ENCODE results near the gene YPEL2. TPM values are rescaled to one million over a fixed set of nuclear protein-coding genes. Genes with fewer than 3 reads are reported as not detected.
A peak's percentile ranks its signal among the peaks of the same experiment; 100 is the strongest.

YPEL2 gene
- polyA plus RNA-seq, 3 donors = 21.5 to 63.1 (median 25.1) TPM

- no peaks in the 10 kb centered on the region for H3K79me2 ChIP-seq (ENCODE audit: insufficient read depth, low read length)
- peak overlapping the region in 1 of 3 experiments; percentile 44 for H3K4me3 ChIP-seq (replicated peaks in 1 of 3; ENCODE audit: low read depth in 2 of 3, low read length in 3 of 3)
- H3K27ac ChIP-seq (ENCODE audit: low read depth in 1 of 2, low read length in 2 of 2) = no peak overlapping the region
- H3K4me1 ChIP-seq (ENCODE audit: control insufficient read depth in 1 of 2, insufficient read depth in 2 of 2, low read length in 2 of 2) = peaks cover 41 to 47% of the 10 kb centered on the region in 2 donors
- peaks cover 0 to 2% (median 0%) of the 10 kb centered on the region in 7 donors for H3K9me3 Mint-ChIP-seq
- H2AFZ ChIP-seq (ENCODE audit: insufficient read depth, low read depth, low read length, poor library complexity, severe bottlenecking) = peak overlapping the region; percentile 65
- intact Hi-C loops (cut with micrococcal nuclease) = loop anchor here (5.0 kb wide), 3 partner anchors 109 to 219 kb away; partner anchors contain the start of genes YPEL2 (in 2 of the 2) and GDPD1 (in 1 of the 2)
- H3K36me3 ChIP-seq (replicated peaks in 1 of 2; ENCODE audit: control insufficient read depth in 1 of 2, insufficient read depth in 2 of 2, low read length in 2 of 2) = no peaks in the 10 kb centered on the region
- H3K27ac Mint-ChIP-seq = peak overlapping the region in 2 of 7 donors; percentile 58 to 61
- peaks cover 0 to 5% (median 1%) of the 10 kb centered on the region in 3 donors for H3K27me3 Mint-ChIP-seq (ENCODE audit: low read depth in 3 of 3)
- H3K4me1 Mint-ChIP-seq = peaks cover 53% of the 10 kb centered on the region
- no peaks in the 10 kb centered on the region for H3K27me3 ChIP-seq (ENCODE audit: control insufficient read depth in 2 of 2, insufficient read depth in 2 of 2, low read length in 2 of 2)
- peak overlapping the region; percentile 58 for H3K4me2 ChIP-seq (replicated peaks; ENCODE audit: extremely low read depth, low read length, poor library complexity, severe bottlenecking)
- 7% methylated on average over 6 of the region's 10 CpGs for WGBS (ENCODE audit: insufficient coverage)
- peak overlapping the region; percentile 21 to 63 for H3K4me3 Mint-ChIP-seq
- DNase-seq = peak; percentile 77 to 87 (median 85)
- no peak overlapping the region for H3K9ac ChIP-seq (ENCODE audit: insufficient read depth, low read length, poor library complexity, severe bottlenecking)
- no peaks in the 10 kb centered on the region for H3K9me3 ChIP-seq (replicated peaks in 1 of 2; ENCODE audit: control insufficient read depth in 1 of 2, insufficient read depth in 1 of 2, low read length in 2 of 2)
- H4K20me1 ChIP-seq (ENCODE audit: insufficient read depth, low read length) = no peaks in the 10 kb centered on the region
- TF ChIP-seq, protein P1, sequence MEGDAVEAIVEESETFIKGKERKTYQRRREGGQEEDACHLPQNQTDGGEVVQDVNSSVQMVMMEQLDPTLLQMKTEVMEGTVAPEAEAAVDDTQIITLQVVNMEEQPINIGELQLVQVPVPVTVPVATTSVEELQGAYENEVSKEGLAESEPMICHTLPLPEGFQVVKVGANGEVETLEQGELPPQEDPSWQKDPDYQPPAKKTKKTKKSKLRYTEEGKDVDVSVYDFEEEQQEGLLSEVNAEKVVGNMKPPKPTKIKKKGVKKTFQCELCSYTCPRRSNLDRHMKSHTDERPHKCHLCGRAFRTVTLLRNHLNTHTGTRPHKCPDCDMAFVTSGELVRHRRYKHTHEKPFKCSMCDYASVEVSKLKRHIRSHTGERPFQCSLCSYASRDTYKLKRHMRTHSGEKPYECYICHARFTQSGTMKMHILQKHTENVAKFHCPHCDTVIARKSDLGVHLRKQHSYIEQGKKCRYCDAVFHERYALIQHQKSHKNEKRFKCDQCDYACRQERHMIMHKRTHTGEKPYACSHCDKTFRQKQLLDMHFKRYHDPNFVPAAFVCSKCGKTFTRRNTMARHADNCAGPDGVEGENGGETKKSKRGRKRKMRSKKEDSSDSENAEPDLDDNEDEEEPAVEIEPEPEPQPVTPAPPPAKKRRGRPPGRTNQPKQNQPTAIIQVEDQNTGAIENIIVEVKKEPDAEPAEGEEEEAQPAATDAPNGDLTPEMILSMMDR (IDR thresholded peaks at IDR 0.05) = peak; percentile 84
- H3K36me3 Mint-ChIP-seq = no peaks in the 10 kb centered on the region
These were observed 109.5 kb downstream of the YPEL2 start for GRCh38 chr17:59440757-59441463.

DNA sequence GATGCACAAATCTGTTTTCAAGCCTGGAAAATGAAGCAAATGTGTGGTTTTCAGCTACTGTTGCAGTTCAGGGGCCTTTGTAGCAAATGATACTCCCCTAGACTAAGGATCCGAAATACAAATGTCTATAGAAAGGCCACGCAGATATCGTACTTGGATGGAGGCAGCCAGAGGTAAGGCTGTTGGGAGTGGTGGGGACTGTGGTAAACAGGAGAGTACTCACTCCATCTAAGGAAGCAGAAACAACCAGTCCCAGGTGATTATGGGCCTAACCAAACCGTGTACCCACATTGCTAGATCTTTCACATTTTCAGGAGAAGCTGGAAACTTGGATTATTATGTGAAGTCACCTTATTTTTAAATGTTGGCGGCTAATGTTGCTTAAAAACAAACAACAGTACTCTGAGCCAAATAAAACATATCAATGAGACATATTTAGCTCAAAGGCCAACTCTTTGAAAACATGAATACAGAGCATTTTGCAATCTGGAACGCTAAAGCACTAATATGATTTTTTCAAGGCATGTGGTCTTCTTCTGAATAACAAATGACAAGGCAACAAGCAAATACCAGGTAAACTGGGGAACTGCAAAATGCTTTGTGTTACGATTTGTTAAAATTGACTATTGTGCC, 110.1 kb downstream of the YPEL2 start:
- 95% methylated on average over 4 of the region's 7 CpGs for WGBS (ENCODE audit: insufficient coverage)

More for the DNA sequence above, 110.1 kb downstream of the YPEL2 start:
- Mint-ChIP-seq H3K4me3 (no peak overlapping the region), H3K27me3 (ENCODE audit: low read depth in 3 of 3) (peaks cover 0 to 5% (median 1%) of the 10 kb centered on the region in 3 donors), H3K9me3 (peaks cover 0 to 2% (median 0%) of the 10 kb centered on the region in 7 donors), H3K4me1 (peaks cover 47% of the 10 kb centered on the region), H3K27ac (no peak overlapping the region), H3K36me3 (no peaks in the 10 kb centered on the region)
- H3K9ac ChIP-seq (ENCODE audit: insufficient read depth, low read length, poor library complexity, severe bottlenecking) = no peak overlapping the region
- no peaks in the 10 kb centered on the region for H3K79me2 ChIP-seq (ENCODE audit: insufficient read depth, low read length)
- H3K36me3 ChIP-seq (replicated peaks in 1 of 2; ENCODE audit: control insufficient read depth in 1 of 2, insufficient read depth in 2 of 2, low read length in 2 of 2) = no peaks in the 10 kb centered on the region
- peak overlapping the region; percentile 65 for H2AFZ ChIP-seq (ENCODE audit: insufficient read depth, low read depth, low read length, poor library complexity, severe bottlenecking)
- no peak overlapping the region for H3K4me2 ChIP-seq (replicated peaks; ENCODE audit: extremely low read depth, low read length, poor library complexity, severe bottlenecking)
- intact Hi-C loops (cut with micrococcal nuclease) = loop anchor here (5.0 kb wide), 3 partner anchors 109 to 219 kb away; partner anchors contain the start of genes YPEL2 (in 2 of the 2) and GDPD1 (in 1 of the 2)
- no peak overlapping the region for H3K27ac ChIP-seq (ENCODE audit: low read depth in 1 of 2, low read length in 2 of 2)
- no peak for DNase-seq
- H3K27me3 ChIP-seq (ENCODE audit: control insufficient read depth in 2 of 2, insufficient read depth in 2 of 2, low read length in 2 of 2) = no peaks in the 10 kb centered on the region
- no peaks in the 10 kb centered on the region for H3K9me3 ChIP-seq (replicated peaks in 1 of 2; ENCODE audit: control insufficient read depth in 1 of 2, insufficient read depth in 1 of 2, low read length in 2 of 2)
- H3K4me1 ChIP-seq (ENCODE audit: control insufficient read depth in 1 of 2, insufficient read depth in 2 of 2, low read length in 2 of 2) = peaks cover 35 to 40% of the 10 kb centered on the region in 2 donors
- no peak overlapping the region for H3K4me3 ChIP-seq (replicated peaks in 1 of 3; ENCODE audit: low read depth in 2 of 3, low read length in 3 of 3)
- TF ChIP-seq, protein P1 (IDR thresholded peaks at IDR 0.05) = no peak
- no peaks in the 10 kb centered on the region for H4K20me1 ChIP-seq (ENCODE audit: insufficient read depth, low read length)

Data from CD14-positive monocyte (primary cell).